ENCODE measurements around the gene IL1RAPL1. TPM values are rescaled to one million over a fixed set of nuclear protein-coding genes. Genes with fewer than 3 reads are reported as not detected.

IL1RAPL1 gene
- total RNA-seq, 4 donors from 2014 or later: 0.24 to 6.2 TPM; not detected in 2

DNA sequence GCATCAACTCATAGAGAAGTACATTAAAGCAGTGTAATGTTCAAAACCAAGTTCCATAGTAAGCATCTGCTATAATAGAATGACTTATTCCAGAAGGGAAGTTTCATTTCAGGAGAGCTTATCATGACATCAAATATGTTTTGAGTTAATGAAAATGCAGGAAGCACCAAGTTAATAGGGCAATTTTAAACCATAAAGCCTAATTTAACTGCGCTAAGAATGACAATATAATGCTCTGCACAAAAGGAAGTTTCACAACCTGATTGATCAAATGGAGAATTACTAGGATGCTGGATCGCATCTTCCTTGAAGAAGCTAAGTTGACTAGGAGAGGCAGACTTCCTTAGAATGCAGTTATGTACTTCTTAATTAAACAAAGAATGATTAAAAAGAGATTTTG is 1211.2 kb downstream of the IL1RAPL1 start:
- Histone ChIP-seq H3K4me1 (no peaks in the 10 kb centered on the region), H3K27me3 (no peaks in the 10 kb centered on the region), H3K9me3 (no peaks in the 10 kb centered on the region), H3K4me3 (no peak overlapping the region), H3K27ac (no peak overlapping the region), H3K36me3 (no peaks in the 10 kb centered on the region)
- intact Hi-C loops (cut with DNase I; ENCODE audit: low total_unique reads): no loop called here
- DNase-seq: no peak
- TF ChIP-seq POLR2A (IDR thresholded peaks at IDR 0.05): no peak
- TF ChIP-seq, protein P1, sequence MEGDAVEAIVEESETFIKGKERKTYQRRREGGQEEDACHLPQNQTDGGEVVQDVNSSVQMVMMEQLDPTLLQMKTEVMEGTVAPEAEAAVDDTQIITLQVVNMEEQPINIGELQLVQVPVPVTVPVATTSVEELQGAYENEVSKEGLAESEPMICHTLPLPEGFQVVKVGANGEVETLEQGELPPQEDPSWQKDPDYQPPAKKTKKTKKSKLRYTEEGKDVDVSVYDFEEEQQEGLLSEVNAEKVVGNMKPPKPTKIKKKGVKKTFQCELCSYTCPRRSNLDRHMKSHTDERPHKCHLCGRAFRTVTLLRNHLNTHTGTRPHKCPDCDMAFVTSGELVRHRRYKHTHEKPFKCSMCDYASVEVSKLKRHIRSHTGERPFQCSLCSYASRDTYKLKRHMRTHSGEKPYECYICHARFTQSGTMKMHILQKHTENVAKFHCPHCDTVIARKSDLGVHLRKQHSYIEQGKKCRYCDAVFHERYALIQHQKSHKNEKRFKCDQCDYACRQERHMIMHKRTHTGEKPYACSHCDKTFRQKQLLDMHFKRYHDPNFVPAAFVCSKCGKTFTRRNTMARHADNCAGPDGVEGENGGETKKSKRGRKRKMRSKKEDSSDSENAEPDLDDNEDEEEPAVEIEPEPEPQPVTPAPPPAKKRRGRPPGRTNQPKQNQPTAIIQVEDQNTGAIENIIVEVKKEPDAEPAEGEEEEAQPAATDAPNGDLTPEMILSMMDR (IDR thresholded peaks at IDR 0.05): no peak

DNA sequence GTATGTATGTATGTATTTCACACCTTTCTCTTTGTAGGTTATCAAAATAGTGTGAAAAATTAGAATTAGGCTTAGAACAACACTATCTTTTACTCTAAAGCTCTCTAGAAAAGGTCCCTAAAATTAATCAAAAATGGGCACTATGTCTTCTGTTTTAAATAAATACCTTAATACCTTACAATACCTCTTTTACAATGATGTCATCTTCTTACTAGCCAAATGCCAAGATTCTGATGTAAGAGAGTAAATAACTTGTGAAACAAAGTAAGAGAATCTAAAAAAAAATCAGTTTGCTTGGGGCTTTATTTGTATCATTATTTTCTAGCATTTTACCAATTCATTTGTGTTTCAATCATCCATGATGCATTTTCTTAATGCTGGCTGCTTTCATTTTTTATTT is 1225.9 kb downstream of the IL1RAPL1 start:
- no peaks in the 10 kb centered on the region for H3K36me3 ChIP-seq
- DNase-seq: no peak
- no peaks in the 10 kb centered on the region for H3K4me1 ChIP-seq
- no peak overlapping the region for H3K27ac ChIP-seq
- H3K27me3 ChIP-seq: no peaks in the 10 kb centered on the region
- no peak for TF ChIP-seq POLR2A (IDR thresholded peaks at IDR 0.05)
- TF ChIP-seq, protein P1 (IDR thresholded peaks at IDR 0.05): no peak
- H3K4me3 ChIP-seq: no peak overlapping the region
- H3K9me3 ChIP-seq: no peaks in the 10 kb centered on the region
- intact Hi-C loops (cut with DNase I; ENCODE audit: low total_unique reads): no loop called here

DNA sequence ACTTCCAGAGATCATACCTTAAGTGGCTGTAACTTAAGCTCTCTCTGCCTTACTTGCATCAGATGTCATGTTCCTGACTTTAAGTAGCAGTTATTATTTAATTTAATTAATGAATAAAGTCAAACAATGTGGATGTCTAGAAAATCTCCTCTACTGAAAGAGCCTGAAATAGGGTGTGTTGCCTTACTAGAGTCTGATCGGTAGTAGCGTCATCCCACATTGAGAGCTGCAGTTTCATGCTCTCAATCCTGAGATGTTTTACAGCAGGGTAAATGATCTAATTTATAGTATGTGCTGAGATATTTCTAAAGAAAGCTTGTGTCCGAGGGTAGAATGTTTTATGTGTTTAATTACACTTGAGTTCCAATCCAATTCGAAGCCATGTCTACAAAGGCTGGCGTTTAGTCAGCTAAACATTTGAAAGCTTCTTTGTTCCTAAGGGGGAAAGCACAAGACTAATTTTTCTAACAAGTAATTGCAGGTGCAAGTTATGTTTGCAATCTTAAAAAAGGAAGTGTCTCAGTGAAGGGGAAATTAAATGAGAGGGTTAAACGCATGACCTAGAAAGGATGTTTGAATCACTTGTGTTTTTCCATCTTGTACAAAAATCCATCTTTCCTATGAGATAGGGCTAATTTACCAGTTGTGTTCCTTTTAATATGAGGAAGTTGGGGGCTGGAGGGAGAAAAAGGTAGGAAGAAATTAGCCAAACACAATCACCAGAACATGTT is 1237.1 kb downstream of the IL1RAPL1 start:
- Histone ChIP-seq H3K27me3 (no peaks in the 10 kb centered on the region), H3K9me3 (no peaks in the 10 kb centered on the region), H3K4me3 (no peak overlapping the region), H3K27ac (no peak overlapping the region), H3K4me1 (no peaks in the 10 kb centered on the region), H3K36me3 (no peaks in the 10 kb centered on the region)
- DNase-seq: no peak
- intact Hi-C loops (cut with DNase I; ENCODE audit: low total_unique reads): no loop called here
- TF ChIP-seq POLR2A (IDR thresholded peaks at IDR 0.05): no peak
- TF ChIP-seq, protein P1 (IDR thresholded peaks at IDR 0.05): no peak

DNA sequence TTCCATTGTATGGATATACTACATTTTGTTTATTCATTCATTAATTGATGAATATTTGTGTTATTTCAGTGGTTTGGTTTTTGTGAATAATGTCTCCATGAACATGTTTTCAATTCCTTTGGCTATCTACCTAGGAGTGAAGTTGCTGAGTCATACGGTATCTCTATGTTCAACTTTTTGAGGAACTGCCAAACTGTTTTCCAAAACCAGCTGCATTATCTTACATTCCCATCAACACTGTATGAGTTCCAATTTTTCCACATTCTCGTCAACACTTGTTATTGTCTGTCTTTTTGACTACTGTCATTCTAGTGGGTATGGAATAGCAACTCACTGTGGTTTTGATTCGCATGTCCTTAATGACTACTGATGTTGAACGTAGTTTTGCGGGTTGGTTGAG is 1239.5 kb downstream of the IL1RAPL1 start:
- no peak for DNase-seq
- Histone ChIP-seq H3K4me3 (no peak overlapping the region), H3K4me1 (no peaks in the 10 kb centered on the region), H3K27me3 (no peaks in the 10 kb centered on the region), H3K9me3 (no peaks in the 10 kb centered on the region), H3K36me3 (no peaks in the 10 kb centered on the region), H3K27ac (no peak overlapping the region)
- intact Hi-C loops (cut with DNase I; ENCODE audit: low total_unique reads): no loop called here
- TF ChIP-seq POLR2A (IDR thresholded peaks at IDR 0.05): no peak
- TF ChIP-seq, protein P1 (IDR thresholded peaks at IDR 0.05): no peak

DNA sequence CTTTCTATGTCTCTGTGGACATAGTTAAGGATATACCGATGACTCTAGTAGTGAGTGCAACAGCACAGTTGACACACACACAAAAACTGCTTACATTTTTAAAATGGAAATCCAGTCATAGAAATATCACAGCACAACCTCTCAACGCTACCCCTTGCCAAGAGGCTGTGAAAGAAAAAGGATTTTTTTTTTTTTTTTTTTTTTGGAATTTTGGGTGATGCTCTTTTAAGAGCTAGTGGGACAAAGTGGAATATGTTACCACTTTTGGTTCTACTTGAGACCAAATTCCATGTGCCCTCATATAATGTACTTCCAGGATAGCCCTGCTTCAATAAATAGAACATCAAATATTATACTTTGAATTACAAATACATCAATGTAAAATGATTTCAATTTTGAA is 1247.1 kb downstream of the IL1RAPL1 start:
- Histone ChIP-seq H3K9me3 (no peaks in the 10 kb centered on the region), H3K36me3 (no peaks in the 10 kb centered on the region), H3K4me3 (no peak overlapping the region), H3K4me1 (no peaks in the 10 kb centered on the region), H3K27ac (no peak overlapping the region), H3K27me3 (no peaks in the 10 kb centered on the region)
- intact Hi-C loops (cut with DNase I; ENCODE audit: low total_unique reads): no loop called here
- no peak for DNase-seq
- no peak for TF ChIP-seq POLR2A (IDR thresholded peaks at IDR 0.05)
- TF ChIP-seq, protein P1 (IDR thresholded peaks at IDR 0.05): no peak
